Measurements from ENCODE around the gene HMGXB3. TPM values are rescaled to one million over a fixed set of nuclear protein-coding genes. Genes with fewer than 3 reads are reported as not detected.

Gene HMGXB3
- total RNA-seq, 1 donor from 2014 or later: 40.5 TPM

DNA sequence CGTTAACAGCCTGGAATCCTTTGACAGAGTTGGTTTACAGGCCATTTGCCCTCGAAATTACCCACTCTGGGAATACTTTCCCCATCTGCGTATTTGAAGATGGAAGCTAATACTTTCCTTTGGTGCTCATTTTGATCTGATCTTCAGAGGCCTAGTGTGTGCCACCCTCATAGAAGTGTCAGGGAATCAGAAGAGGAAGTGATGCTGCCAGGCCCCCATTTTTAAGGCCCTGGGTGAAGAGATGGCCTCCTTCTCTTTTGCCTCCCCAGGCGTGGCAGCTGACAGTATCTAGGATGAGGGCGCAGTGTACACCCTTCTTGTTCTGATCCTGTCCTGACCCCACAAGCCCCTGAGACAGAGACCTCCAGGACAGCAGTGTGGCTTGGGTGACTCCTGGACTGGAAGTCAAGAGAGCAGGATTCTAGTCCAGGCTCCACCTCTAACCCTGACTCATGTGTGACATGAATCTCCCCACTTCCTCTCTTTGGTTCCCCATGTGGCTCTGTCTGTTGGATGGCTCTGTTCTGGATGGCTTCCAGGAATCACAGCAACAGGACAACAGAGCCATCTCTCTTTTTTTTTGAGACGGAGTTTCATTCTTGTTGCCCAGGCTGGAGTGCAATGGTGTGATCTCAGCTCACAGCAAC is 58.1 kb downstream of the HMGXB3 start:
- TF ChIP-seq CTCF (conservative IDR thresholded peaks at IDR 0.05): no peak
- peaks cover 7% of the 10 kb centered on the region for H3K4me1 Mint-ChIP-seq (ENCODE audit: unreplicated experiment)
- H3K27ac Mint-ChIP-seq: no peak overlapping the region
- peaks cover 6% of the 10 kb centered on the region for H3K36me3 Mint-ChIP-seq
- H3K27me3 Mint-ChIP-seq: no peaks in the 10 kb centered on the region
- no peaks in the 10 kb centered on the region for H3K9me3 Mint-ChIP-seq
- no peak for DNase-seq (ENCODE audit: extremely low spot score, unreplicated experiment)
- H3K4me3 Mint-ChIP-seq: no peak overlapping the region

DNA sequence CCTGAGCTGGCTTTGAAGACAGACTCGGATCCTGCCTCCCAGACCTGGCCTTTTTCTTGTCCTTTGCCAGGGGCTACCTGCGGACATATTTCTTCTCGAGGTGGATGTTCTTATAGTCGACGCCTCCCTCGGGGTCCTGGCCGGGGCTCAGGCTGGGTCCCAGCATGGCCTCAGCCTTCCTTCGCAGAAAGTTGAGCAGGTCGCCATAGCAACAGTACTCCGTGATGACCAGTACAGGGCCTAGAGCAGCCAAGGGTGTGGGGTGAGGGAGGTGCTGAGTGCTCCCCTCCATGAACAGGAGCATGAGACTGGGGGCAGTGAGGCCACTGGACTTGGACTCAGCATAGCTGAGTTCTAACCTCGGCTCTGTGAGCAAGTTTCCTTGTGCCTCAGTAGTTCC is 59.1 kb downstream of the HMGXB3 start:
- H3K4me1 Mint-ChIP-seq (ENCODE audit: unreplicated experiment): peaks cover 7% of the 10 kb centered on the region
- no peak for TF ChIP-seq CTCF (conservative IDR thresholded peaks at IDR 0.05)
- H3K9me3 Mint-ChIP-seq: no peaks in the 10 kb centered on the region
- peaks cover 2% of the 10 kb centered on the region for H3K27me3 Mint-ChIP-seq
- H3K4me3 Mint-ChIP-seq: no peak overlapping the region
- H3K27ac Mint-ChIP-seq: no peak overlapping the region
- DNase-seq (ENCODE audit: extremely low spot score, unreplicated experiment): no peak
- H3K36me3 Mint-ChIP-seq: peaks cover 6% of the 10 kb centered on the region

- DNase-seq (ENCODE audit: extremely low spot score, unreplicated experiment): no peak
- Mint-ChIP-seq H3K4me1 (ENCODE audit: unreplicated experiment) (peaks cover 7% of the 10 kb centered on the region), H3K36me3 (peaks cover 5% of the 10 kb centered on the region), H3K27ac (no peak overlapping the region), H3K9me3 (no peaks in the 10 kb centered on the region), H3K4me3 (no peak overlapping the region), H3K27me3 (peaks cover 2% of the 10 kb centered on the region)
- no peak for TF ChIP-seq CTCF (conservative IDR thresholded peaks at IDR 0.05)
These were observed 59.9 kb downstream of the HMGXB3 start for GRCh38 chr5:150060471-150060870.

GRCh38 chr5:150061538-150061995 is 61.0 kb downstream of the HMGXB3 start:
- DNase-seq (ENCODE audit: extremely low spot score, unreplicated experiment): no peak
- no peak for TF ChIP-seq CTCF (conservative IDR thresholded peaks at IDR 0.05)
- Mint-ChIP-seq H3K4me1 (ENCODE audit: unreplicated experiment) (peaks cover 7% of the 10 kb centered on the region), H3K36me3 (peaks cover 2% of the 10 kb centered on the region), H3K27ac (no peak overlapping the region), H3K4me3 (no peak overlapping the region), H3K27me3 (peaks cover 2% of the 10 kb centered on the region), H3K9me3 (no peaks in the 10 kb centered on the region)

GRCh38 chr5:150062216-150062922 is 61.8 kb downstream of the HMGXB3 start:
- Mint-ChIP-seq H3K4me1 (ENCODE audit: unreplicated experiment) (peaks cover 7% of the 10 kb centered on the region), H3K36me3 (no peaks in the 10 kb centered on the region), H3K4me3 (no peak overlapping the region), H3K27me3 (peaks cover 2% of the 10 kb centered on the region), H3K27ac (no peak overlapping the region), H3K9me3 (no peaks in the 10 kb centered on the region)
- DNase-seq (ENCODE audit: extremely low spot score, unreplicated experiment): no peak
- no peak for TF ChIP-seq CTCF (conservative IDR thresholded peaks at IDR 0.05)

Data from type B pancreatic cell (in vitro differentiated cells).